ENCODE results near the gene TFB1M. TPM values are rescaled to one million over a fixed set of nuclear protein-coding genes. Genes with fewer than 3 reads are reported as not detected.

TFB1M gene
- total and polyA plus RNA-seq, 9 of the 15 experiments (the other 6 are each of a cell fraction or from before 2014, with no cell fraction given) = 34.6 to 145 (median 40.4) TPM

- Histone ChIP-seq H4K20me1 (replicated peaks; ENCODE audit: control insufficient read depth, insufficient read depth, low read length) (no peaks in the 10 kb centered on the region), H3K36me3 (ENCODE audit: control insufficient read depth, insufficient read depth, low read length) (no peaks in the 10 kb centered on the region), H3K4me2 (ENCODE audit: insufficient read depth, low read length) (no peak overlapping the region), H3K27ac (ENCODE audit: extremely low read depth, low read depth, low read length) (no peak overlapping the region), H3K79me2 (ENCODE audit: control insufficient read depth, insufficient read depth, low read length) (no peaks in the 10 kb centered on the region), H3K9ac (ENCODE audit: insufficient read depth in 1 of 2, low read depth in 2 of 2, low read length in 2 of 2) (no peak overlapping the region), H2AFZ (ENCODE audit: low read depth, low read length) (no peak overlapping the region), H3K4me3 (no peak overlapping the region), H3K4me1 (replicated peaks in 1 of 2; ENCODE audit: control insufficient read depth in 2 of 2, insufficient read depth in 2 of 2, low read length in 2 of 2) (no peaks in the 10 kb centered on the region; a peak in 1 of 5 replicates), H3K27me3 (ENCODE audit: control insufficient read depth in 2 of 2, insufficient read depth in 2 of 2, low read length in 2 of 2) (peaks cover 5 to 7% of the 10 kb centered on the region in 2 experiments; a peak in 4 of 5 replicates), H3K9me1 (ENCODE audit: control insufficient read depth, insufficient read depth, low read length) (no peaks in the 10 kb centered on the region), H3K9me3 (replicated peaks; ENCODE audit: control insufficient read depth, insufficient read depth, low read depth, low read length) (no peaks in the 10 kb centered on the region)
- intact Hi-C loops (cut with micrococcal nuclease) (no loop called here), in situ Hi-C loops (cut with MboI) (no loop called here)
- ChIA-PET POLR2A (no interaction called here), CTCF (ENCODE audit: low intra/inter-chr PET ratio) (no interaction called here)
- WGBS (ENCODE audit: insufficient coverage, low coverage, missing lambda C conversion rate) = under 1% methylated on average over 6 of the region's 6 CpGs
- TF ChIP-seq TAF9B (IDR thresholded peaks at IDR 0.05; ENCODE audit: partially characterized antibody) (no peak), HNRNPLL (IDR thresholded peaks at IDR 0.05; ENCODE audit: low read depth, low read length, poor library complexity, severe bottlenecking) (peak; percentile 81), DIDO1 (tag; IDR thresholded peaks at IDR 0.05; ENCODE audit: low read depth) (no peak), CEBPB (tag; IDR thresholded peaks at IDR 0.05) (0 out of 2 replicates have a peak, but pooled peaks have one; percentile 20), TFE3 (CRISPR knock-in tag; IDR thresholded peaks at IDR 0.05) (no peak)
- DNase-seq (ENCODE audit: extremely low read depth in 1 of 4, low spot score in 3 of 4) = no peak
- BruUV-seq (replicated peaks) = no TSS peak
- no peak for FAIRE-seq
- no peak for ATAC-seq
Observed at GRCh38 chr6:155330922-155331321, 16.6 kb upstream of the TFB1M start.
